NT2/D1 (cell line): ENCODE data around the gene ANK2.

Source experiments
- YY1 ChIP-seq: IDR thresholded peaks from 2 replicates; pipeline ENCODE4 v1.6.1; 2011; ENCODE audit not compliant: insufficient read length, insufficient read depth
- ZNF274 ChIP-seq: IDR thresholded peaks from 2 replicates; pipeline ENCODE4 v1.6.1; 2011; ENCODE audit warnings: mild to moderate bottlenecking, low read depth, low read length

DNA sequence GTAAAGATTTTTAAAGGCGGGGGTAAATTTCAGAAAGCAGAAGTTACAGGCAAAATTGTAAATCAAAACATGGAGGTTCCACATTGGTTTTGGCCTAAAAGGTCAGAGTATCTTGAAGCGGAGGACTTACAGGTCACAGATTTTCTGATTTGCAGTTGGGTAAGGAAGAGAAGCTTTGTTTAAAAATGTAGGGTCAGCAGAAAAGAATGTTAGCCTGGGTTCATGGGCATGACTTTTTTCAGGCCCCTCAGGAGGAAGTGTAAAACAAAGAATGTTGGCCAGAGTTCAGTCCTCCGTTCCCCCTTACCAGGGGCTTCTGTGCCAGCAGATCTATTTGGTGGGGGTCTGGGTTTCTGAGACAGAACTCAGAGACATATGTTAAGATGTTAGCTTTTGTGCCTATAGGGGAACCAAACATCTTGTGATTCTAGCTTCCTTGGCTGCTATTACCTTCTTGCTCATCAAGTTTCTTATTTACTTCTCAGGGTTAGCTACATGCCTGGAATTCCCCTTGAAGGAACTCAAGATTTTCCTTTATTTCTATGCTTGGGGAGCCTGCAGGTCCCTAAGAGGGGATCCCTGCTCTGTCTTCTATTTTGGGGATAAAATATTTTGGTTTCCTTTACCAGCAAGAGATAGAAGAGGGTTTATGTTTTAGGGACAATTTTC is 160.3 kb downstream of the ANK2 start:
- TF ChIP-seq ZNF274 (no peak), YY1 (no peak)
